HepG2 (cell line): ENCODE measurements around the gene ANKRD42. TPM values are rescaled to one million over a fixed set of nuclear protein-coding genes. Genes with fewer than 3 reads are reported as not detected.

Experiments used
- BRD4 ChIP-seq: sonication (generic); formaldehyde crosslinking; IDR thresholded peaks from 2 replicates; pipeline ENCODE4 v1.4.0; 2020; ENCODE audit warnings: missing genetic modification reagents
- CEBPG ChIP-seq: IDR thresholded peaks from 2 replicates; pipeline ENCODE4 v1.6.1; 2016
- CENPX ChIP-seq: sonication (generic); formaldehyde crosslinking; IDR thresholded peaks from 2 replicates; pipeline ENCODE4 v1.9.0; 2021; ENCODE audit warnings: mild to moderate bottlenecking, missing genetic modification reagents, moderate library complexity
- CHCHD3 ChIP-seq: sonication (generic); formaldehyde crosslinking; IDR thresholded peaks from 2 replicates; pipeline ENCODE4 v1.8.0; 2022; ENCODE audit warnings: mild to moderate bottlenecking, missing genetic modification reagents, moderate library complexity
- FOSL2 ChIP-seq: sonication (generic); formaldehyde crosslinking; IDR thresholded peaks from 2 replicates; pipeline ENCODE4 v1.4.0; 2020; ENCODE audit warnings: missing genetic modification reagents
- HOXA3 ChIP-seq: sonication (generic); formaldehyde crosslinking; IDR thresholded peaks from 2 replicates; pipeline ENCODE4 v1.5.0; 2020; ENCODE audit warnings: missing genetic modification reagents
- JUN ChIP-seq: sonication (generic); formaldehyde crosslinking; IDR thresholded peaks from 2 replicates; pipeline ENCODE4 v1.4.0; 2020; ENCODE audit warnings: mild to moderate bottlenecking, missing genetic modification reagents
- KDM4B ChIP-seq: sonication (generic); formaldehyde crosslinking; IDR thresholded peaks from 2 replicates; pipeline ENCODE4 v1.4.0; 2020; ENCODE audit warnings: missing genetic modification reagents
- KLF6 ChIP-seq: IDR thresholded peaks from 2 replicates; pipeline ENCODE4 v1.8.0; 2016; ENCODE audit warnings: missing biosample characterization, missing genetic modification reagents
- MTA1 ChIP-seq: sonication (generic); formaldehyde crosslinking; IDR thresholded peaks from 2 replicates; pipeline ENCODE4 v1.4.0; 2020; ENCODE audit warnings: missing genetic modification reagents, mild to moderate bottlenecking, borderline replicate concordance
- MYNN ChIP-seq: sonication (generic); formaldehyde crosslinking; IDR thresholded peaks from 2 replicates; pipeline ENCODE4 v1.4.0; 2020; ENCODE audit warnings: mild to moderate bottlenecking, low read depth, missing genetic modification reagents
- SOX13 ChIP-seq, 3 experiments: fragments of 450-650 bp in 1 of 3; sonication (generic) in 1 of 3; formaldehyde crosslinking in 1 of 3; IDR thresholded peaks in 2 of 3; conservative IDR thresholded peaks in 1 of 3; 2 replicates each; pipeline versions ENCODE4 v1.5.0 to v1.6.1; 2016 to 2020; ENCODE audit warnings: antibody characterized with exemption in 1 of 3, mild to moderate bottlenecking in 1 of 3, missing compliant biosample characterization in 1 of 3, missing genetic modification reagents in 1 of 3, moderate library complexity in 1 of 3
- SRSF1 ChIP-seq: fragments of 200-400 bp; formaldehyde crosslinking; optimal IDR thresholded peaks from 2 replicates; pipeline ENCODE3; 2017; ENCODE audit warnings: mild to moderate bottlenecking, low read depth, low read length, moderate library complexity
- SYNCRIP ChIP-seq: fragments of 200-400 bp; formaldehyde crosslinking; IDR thresholded peaks from 2 replicates; pipeline ENCODE4 v1.6.1; 2018; ENCODE audit warnings: mild to moderate bottlenecking, low read depth, low read length; ENCODE audit not compliant: insufficient read depth
- TRIM24 ChIP-seq: sonication (generic); formaldehyde crosslinking; IDR thresholded peaks from 2 replicates; pipeline ENCODE4 v1.8.0; 2022; ENCODE audit warnings: mild to moderate bottlenecking, missing genetic modification reagents
- ZBTB38 ChIP-seq: sonication (generic); formaldehyde crosslinking; IDR thresholded peaks from 2 replicates; pipeline ENCODE4 v1.5.1; 2020; ENCODE audit warnings: mild to moderate bottlenecking, missing genetic modification reagents
- ZFP90 ChIP-seq: sonication (generic); formaldehyde crosslinking; IDR thresholded peaks from 2 replicates; pipeline ENCODE4 v1.8.0; 2022; ENCODE audit warnings: missing genetic modification reagents, mild to moderate bottlenecking, inconsistent platforms, borderline replicate concordance
- ZKSCAN1 ChIP-seq: fragments of 150-350 bp; IDR thresholded peaks from 2 replicates; pipeline ENCODE4 v1.6.1; 2014; ENCODE audit warnings: low read length
- ZNF274 ChIP-seq: sonication (generic); formaldehyde crosslinking; IDR thresholded peaks from 2 replicates; pipeline ENCODE4 v1.5.1; 2020; ENCODE audit warnings: mild to moderate bottlenecking, missing genetic modification reagents
- ZNF292 ChIP-seq: sonication (generic); formaldehyde crosslinking; IDR thresholded peaks from 2 replicates; pipeline ENCODE4 v1.8.1; 2022; ENCODE audit warnings: mild to moderate bottlenecking, low read depth, missing genetic modification reagents, borderline replicate concordance
- ZNF672 ChIP-seq: sonication (generic); formaldehyde crosslinking; IDR thresholded peaks from 2 replicates; pipeline ENCODE4 v1.8.1; 2022; ENCODE audit warnings: missing genetic modification reagents
- ZNF850 ChIP-seq: sonication (generic); formaldehyde crosslinking; conservative IDR thresholded peaks from 2 replicates; pipeline ENCODE4 v1.9.0; 2021; ENCODE audit warnings: mild to moderate bottlenecking, missing genetic modification reagents
- polyA plus RNA-seq, 8 experiments: library from polyadenylated mRNA; depleted of rRNA in 3 of 8; stranded (reverse) in 7 of 8; unstranded in 1 of 8; fragments of >200 nt; fragmentation: Illumina TruSeq in 4 of 8; extraction: Trizol in 4 of 8; gene quantifications; 2 replicates each; pipeline versions ENCODE4 v1.2.1 to v1.2.3, GENCODE V29; 2011 to 2016; ENCODE audit warnings: low read depth in 4 of 8, missing spikeins in 1 of 8, mixed read lengths in 1 of 8; ENCODE audit not compliant: insufficient read depth in 1 of 8
- total RNA-seq, 5 experiments: library from RNA; depleted of rRNA; stranded (reverse); fragments of >200 nt; fragmentation: Illumina TruSeq; extraction: Trizol; gene quantifications; 2 replicates each; pipeline ENCODE4 v1.2.3, GENCODE V29; 2016; ENCODE audit warnings: low read depth in 1 of 5
- TF ChIP-seq, protein P1 (sequence below): sonication (generic); formaldehyde crosslinking; IDR thresholded peaks from 2 replicates; pipeline ENCODE4 v1.4.0; 2020; ENCODE audit warnings: mild to moderate bottlenecking, missing genetic modification reagents
- TF ChIP-seq, protein P2 (sequence below): IDR thresholded peaks from 2 replicates; pipeline ENCODE4 v1.6.1; 2018; ENCODE audit warnings: missing genetic modification reagents, mild to moderate bottlenecking, missing compliant biosample characterization
- TF ChIP-seq, protein P3 (sequence below): sonication (generic); formaldehyde crosslinking; IDR thresholded peaks from 2 replicates; pipeline ENCODE4 v1.8.0; 2022; ENCODE audit warnings: mild to moderate bottlenecking, missing genetic modification reagents, borderline replicate concordance
- TF ChIP-seq, protein P4 (sequence below): fragments of 450-650 bp; IDR thresholded peaks from 2 replicates; pipeline ENCODE4 v1.6.1; 2017

The ANKRD42 gene
- total and polyA plus RNA-seq, 2 of the 13 experiments (the other 11 are each of a cell fraction or from before 2014, with no cell fraction given) = 2.2 to 3.7 TPM

DNA sequence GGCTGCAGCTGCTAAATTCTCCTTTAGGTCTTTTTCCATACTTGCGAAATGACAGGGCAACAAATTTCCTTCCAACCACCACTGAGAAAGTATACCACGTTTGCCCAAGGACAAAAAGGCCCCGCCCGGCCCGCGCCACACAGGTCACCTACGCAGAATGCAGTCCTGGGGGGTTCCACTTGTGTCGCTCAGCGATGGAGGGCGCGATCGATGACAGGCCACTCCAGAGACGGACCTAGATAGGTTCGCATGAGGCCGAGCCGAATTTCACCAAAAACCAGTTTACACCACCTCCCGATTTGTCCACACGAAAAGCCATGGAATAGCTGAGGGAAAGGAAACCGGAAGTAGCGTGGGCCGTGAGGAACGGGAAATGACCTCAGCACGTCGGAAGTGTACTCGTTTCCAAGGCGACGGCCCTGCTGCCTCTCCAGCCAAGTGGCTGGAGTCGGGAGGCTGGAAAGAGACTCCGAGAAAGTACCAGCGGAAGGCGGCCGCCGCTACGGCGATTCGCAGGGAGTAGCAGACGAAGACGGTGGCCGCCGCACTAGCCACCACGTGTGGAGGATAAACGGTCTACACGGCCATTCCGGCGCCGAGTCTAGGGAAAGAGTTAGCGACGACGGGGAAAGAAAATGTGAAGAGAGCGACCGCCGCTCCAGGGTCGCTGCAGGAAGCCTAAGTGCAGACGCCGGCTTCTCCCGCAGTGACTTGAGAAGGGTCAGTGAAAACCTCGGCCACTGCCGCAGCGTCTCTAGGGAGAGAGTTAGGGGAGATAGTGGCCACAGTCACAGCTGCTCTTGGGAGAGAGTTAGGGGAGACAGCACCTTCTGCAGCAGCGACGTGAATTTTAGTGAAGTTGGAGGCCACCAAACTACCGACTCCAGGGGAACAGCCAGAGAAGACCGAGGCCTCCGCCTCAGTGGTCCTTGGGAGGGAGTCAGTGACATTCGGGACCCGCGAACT lies at the start of gene ANKRD42 (continued):
- TF ChIP-seq ZNF850 (no peak), ZNF292 (no peak; the same call in none of the 2 replicates), ZNF274 (CRISPR knock-in tag) (no peak; the same call in 1 of the 2 replicates), SRSF1 (peak; percentile 36), JUN (CRISPR knock-in tag) (no peak), BRD4 (CRISPR knock-in tag) (no peak), HOXA3 (CRISPR knock-in tag) (peak; percentile 87), MYNN (CRISPR knock-in tag) (no peak), KDM4B (CRISPR knock-in tag) (peak; percentile 33; the same call in 1 of the 2 replicates), SYNCRIP (no peak), SOX13 (IDR thresholded peaks at IDR 0.05) (no peak), SOX13 (CRISPR knock-in tag; conservative IDR thresholded peaks at IDR 0.05 in 1 of 2, IDR thresholded peaks at IDR 0.05 in 1 of 2) (no peak), CEBPG (CRISPR knock-in tag) (no peak), MTA1 (CRISPR knock-in tag) (no peak; the same call in 1 of the 2 replicates), CHCHD3 (CRISPR knock-in tag) (no peak), ZFP90 (peak; percentile 20; the same call in 1 of the 2 replicates), KLF6 (CRISPR knock-in tag) (peak; percentile 26; the same call in 1 of the 2 replicates), ZKSCAN1 (no peak), ZNF672 (no peak), FOSL2 (CRISPR knock-in tag) (peak; percentile 32; the same call in 1 of the 2 replicates), CENPX (CRISPR knock-in tag) (no peak), TRIM24 (CRISPR knock-in tag) (no peak), ZBTB38 (CRISPR knock-in tag) (0 out of 2 replicates have a peak, but pooled peaks have one; percentile 65)
- TF ChIP-seq, protein P1, sequence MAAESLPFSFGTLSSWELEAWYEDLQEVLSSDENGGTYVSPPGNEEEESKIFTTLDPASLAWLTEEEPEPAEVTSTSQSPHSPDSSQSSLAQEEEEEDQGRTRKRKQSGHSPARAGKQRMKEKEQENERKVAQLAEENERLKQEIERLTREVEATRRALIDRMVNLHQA = no peak
- TF ChIP-seq, protein P2, sequence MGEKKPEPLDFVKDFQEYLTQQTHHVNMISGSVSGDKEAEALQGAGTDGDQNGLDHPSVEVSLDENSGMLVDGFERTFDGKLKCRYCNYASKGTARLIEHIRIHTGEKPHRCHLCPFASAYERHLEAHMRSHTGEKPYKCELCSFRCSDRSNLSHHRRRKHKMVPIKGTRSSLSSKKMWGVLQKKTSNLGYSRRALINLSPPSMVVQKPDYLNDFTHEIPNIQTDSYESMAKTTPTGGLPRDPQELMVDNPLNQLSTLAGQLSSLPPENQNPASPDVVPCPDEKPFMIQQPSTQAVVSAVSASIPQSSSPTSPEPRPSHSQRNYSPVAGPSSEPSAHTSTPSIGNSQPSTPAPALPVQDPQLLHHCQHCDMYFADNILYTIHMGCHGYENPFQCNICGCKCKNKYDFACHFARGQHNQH (CRISPR knock-in tag) = peak; percentile 73
- TF ChIP-seq, protein P3, sequence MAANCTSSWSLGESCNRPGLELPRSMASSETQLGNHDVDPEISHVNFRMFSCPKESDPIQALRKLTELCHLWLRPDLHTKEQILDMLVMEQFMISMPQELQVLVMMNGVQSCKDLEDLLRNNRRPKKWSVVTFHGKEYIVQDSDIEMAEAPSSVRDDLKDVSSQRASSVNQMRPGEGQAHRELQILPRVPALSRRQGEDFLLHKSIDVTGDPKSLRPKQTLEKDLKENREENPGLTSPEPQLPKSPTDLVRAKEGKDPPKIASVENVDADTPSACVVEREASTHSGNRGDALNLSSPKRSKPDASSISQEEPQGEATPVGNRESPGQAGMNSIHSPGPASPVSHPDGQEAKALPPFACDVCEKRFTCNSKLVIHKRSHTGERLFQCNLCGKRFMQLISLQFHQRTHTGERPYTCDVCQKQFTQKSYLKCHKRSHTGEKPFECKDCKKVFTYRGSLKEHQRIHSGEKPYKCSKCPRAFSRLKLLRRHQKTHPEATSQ (CRISPR knock-in tag) = no peak
- TF ChIP-seq, protein P4, sequence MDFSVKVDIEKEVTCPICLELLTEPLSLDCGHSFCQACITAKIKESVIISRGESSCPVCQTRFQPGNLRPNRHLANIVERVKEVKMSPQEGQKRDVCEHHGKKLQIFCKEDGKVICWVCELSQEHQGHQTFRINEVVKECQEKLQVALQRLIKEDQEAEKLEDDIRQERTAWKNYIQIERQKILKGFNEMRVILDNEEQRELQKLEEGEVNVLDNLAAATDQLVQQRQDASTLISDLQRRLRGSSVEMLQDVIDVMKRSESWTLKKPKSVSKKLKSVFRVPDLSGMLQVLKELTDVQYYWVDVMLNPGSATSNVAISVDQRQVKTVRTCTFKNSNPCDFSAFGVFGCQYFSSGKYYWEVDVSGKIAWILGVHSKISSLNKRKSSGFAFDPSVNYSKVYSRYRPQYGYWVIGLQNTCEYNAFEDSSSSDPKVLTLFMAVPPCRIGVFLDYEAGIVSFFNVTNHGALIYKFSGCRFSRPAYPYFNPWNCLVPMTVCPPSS = no peak
